Inflammatory macrophage (primary cell): ENCODE measurements around the gene LIN9.
"Not testable (repeated sequence)": the region's sequence is repeated elsewhere in the genome, so short reads cannot be mapped to it uniquely, and the experiment has no call there.

Experiments
- DNase-seq, 2 donors: peaks; one replicate each; pipeline ENCODE4 v3.0.0-alpha.2; 2020 to 2022
- total RNA-seq, 18 experiments: gene quantifications; one replicate each; lab custom pipeline; 2026; ENCODE audit warnings: mixed read lengths in 6 of 18, inconsistent platforms in 2 of 18; lab: John Stamatoyannopoulos, UW

LIN9 gene
- 1.4 to 12.2 (median 6.4) reads per million in 18 experiments for total RNA-seq

GRCh38 chr1:226308723-226309397 lies at the start of gene LIN9:
LIN9 (minus strand) TSS chr1:226309164; CDS start chr1:226309139, 25 bp downstream.
- DNase-seq: peak; percentile 91

- no peak for DNase-seq
Observed at GRCh38 chr1:226357416-226357815, 48.5 kb upstream of the LIN9 start.

- no peak for DNase-seq
Observed at GRCh38 chr1:226355669-226356551, 46.9 kb upstream of the LIN9 start.

GRCh38 chr1:226355016-226355415 lies 46.1 kb upstream of the LIN9 start:
- DNase-seq: no peak

GRCh38 chr1:226353698-226354525 lies 44.9 kb upstream of the LIN9 start:
- no peak for DNase-seq

GRCh38 chr1:226351709-226352108 lies 42.7 kb upstream of the LIN9 start:
- DNase-seq: peak; percentile 28 to 44

- no peak for DNase-seq
Observed at GRCh38 chr1:226350519-226350865, 41.5 kb upstream of the LIN9 start.

- peak; percentile 61 for DNase-seq
Observed at GRCh38 chr1:226349801-226350518, 41.0 kb upstream of the LIN9 start.

- DNase-seq: no peak
Observed at GRCh38 chr1:226349081-226349480, 40.1 kb upstream of the LIN9 start.

GRCh38 chr1:226344441-226345259 lies 35.7 kb upstream of the LIN9 start:
- no peak for DNase-seq

- no peak for DNase-seq
Observed at GRCh38 chr1:226342656-226343055, 33.7 kb upstream of the LIN9 start.

GRCh38 chr1:226340111-226340510 lies 31.1 kb upstream of the LIN9 start:
- not testable (repeated sequence) for DNase-seq

GRCh38 chr1:226337276-226337875 lies 28.4 kb upstream of the LIN9 start:
- peak in 1 of 2 donors; percentile 7 for DNase-seq

- no peak for DNase-seq
Observed at GRCh38 chr1:226335661-226336060, 26.7 kb upstream of the LIN9 start.

- no peak for DNase-seq
Observed at GRCh38 chr1:226332947-226333346, 24.0 kb upstream of the LIN9 start.

GRCh38 chr1:226329237-226329636 lies 20.3 kb upstream of the LIN9 start:
- no peak for DNase-seq

- no peak for DNase-seq
Observed at GRCh38 chr1:226327761-226328162, 18.8 kb upstream of the LIN9 start.

GRCh38 chr1:226325178-226325577 lies 16.2 kb upstream of the LIN9 start:
- DNase-seq: no peak

- no peak for DNase-seq
Observed at GRCh38 chr1:226324479-226324878, 15.5 kb upstream of the LIN9 start.

GRCh38 chr1:226322986-226323385 lies 14.0 kb upstream of the LIN9 start:
- DNase-seq: no peak

- DNase-seq: no peak
Observed at GRCh38 chr1:226320930-226321329, 12.0 kb upstream of the LIN9 start.
